Gastroesophageal sphincter (tissue), 4 donors: ENCODE results near the gene ZNF865. TPM values are rescaled to one million over a fixed set of nuclear protein-coding genes. Genes with fewer than 3 reads are reported as not detected.

ENCODE experiments used
- ATAC-seq: fragments of 150-250 bp; one replicate; pipeline ENCODE4 v1.9.1; 2016; ENCODE audit warnings: mild to moderate bottlenecking, moderate library complexity
- H3K27ac ChIP-seq, 4 donors: fragments of 200-600 bp; sonication (generic) in 3 of 4; 1 replicate in 3 of 4; 2 replicates in 1 of 4; pipeline ENCODE4 v1.5.1; 2016 to 2019
- H3K27me3 ChIP-seq: fragments of 200-600 bp; sonication (generic); one replicate; pipeline ENCODE4 v1.5.1; 2019
- H3K36me3 ChIP-seq, 2 donors: fragments of 200-600 bp; sonication (generic); one replicate each; pipeline ENCODE4 v1.5.1; 2019; ENCODE audit warnings: control low read depth in 1 of 2
- H3K4me1 ChIP-seq, 3 donors: fragments of 200-600 bp; sonication (generic); 1 replicate in 2 of 3; 2 replicates in 1 of 3; pipeline ENCODE4 v1.5.1; 2016 to 2019; ENCODE audit warnings: control low read depth in 2 of 3
- H3K4me3 ChIP-seq, 2 donors: fragments of 200-600 bp; sonication (generic); one replicate each; pipeline ENCODE4 v1.5.1; 2019; ENCODE audit warnings: mild to moderate bottlenecking in 1 of 2, moderate library complexity in 1 of 2
- H3K9me3 ChIP-seq, 3 donors: fragments of 200-600 bp; sonication (generic); one replicate each; pipeline ENCODE4 v1.5.1; 2017 to 2019; ENCODE audit warnings: control low read depth in 2 of 3
- CTCF ChIP-seq, 4 experiments: fragments of 200-600 bp in 2 of 4; fragments of 450-650 bp in 2 of 4; sonication (generic) in 1 of 4; IDR thresholded peaks; one replicate each; pipeline ENCODE4 v1.5.1; 2017 to 2019; ENCODE audit warnings: antibody characterized with exemption in 4 of 4, mild to moderate bottlenecking in 2 of 4, moderate library complexity in 2 of 4
- EP300 ChIP-seq: sonication (generic); formaldehyde crosslinking; IDR thresholded peaks from one replicate; pipeline ENCODE4 v1.6.1; 2017; ENCODE audit warnings: antibody characterized with exemption, mild to moderate bottlenecking
- POLR2A ChIP-seq, 2 donors: fragments of 450-650 bp; IDR thresholded peaks; one replicate each; pipeline ENCODE4 v1.6.1; 2017; ENCODE audit warnings: antibody characterized with exemption in 2 of 2, mild to moderate bottlenecking in 2 of 2, moderate library complexity in 1 of 2
- POLR2AphosphoS5 ChIP-seq: sonication (generic); formaldehyde crosslinking; IDR thresholded peaks from one replicate; pipeline ENCODE4 v1.6.1; 2017; ENCODE audit warnings: antibody characterized with exemption
- WGBS, 2 donors: methylation state at CpG; one replicate each; pipeline ENCODE4 v1.1.5; 2018; ENCODE audit warnings: low coverage in 1 of 2; 5-methylcytosine and 5-hydroxymethylcytosine counted together
- total RNA-seq, 4 donors: library from RNA; depleted of rRNA; stranded (reverse); fragments of >200 nt; gene quantifications; one replicate each; pipeline ENCODE4 v1.1.0, GENCODE V29; 2016

The ZNF865 gene
- total RNA-seq, 4 donors from 2014 or later, result 4.6 to 12.0 (median 6.4) TPM

GRCh38 chr19:55654868-55655647 is 49.6 kb downstream of the ZNF865 start, which contains the start of gene U2AF2:
Gene U2AF2, plus strand, starts transcription at chr19:55655035. Its CDS starts 70 bp downstream, at chr19:55655105.
- TF ChIP-seq CTCF (IDR thresholded peaks at IDR 0.05) (peak in 2 of 4 experiments; percentile 6 to 16), EP300 (no peak), POLR2A (IDR thresholded peaks at IDR 0.05) (peak; percentile 45 to 57), POLR2AphosphoS5 (peak; percentile 66)
- peak; percentile 54 for ATAC-seq
- Histone ChIP-seq H3K36me3 (peaks cover 0 to 39% of the 10 kb centered on the region in 2 donors), H3K27ac (peak within 1 kb of the TSS; percentile 85 to 99 (median 98)), H3K9me3 (no peaks in the 10 kb centered on the region), H3K4me1 (peaks cover 0 to 63% (median 48%) of the 10 kb centered on the region in 3 donors), H3K27me3 (no peaks in the 10 kb centered on the region), H3K4me3 (peak within 1 kb of the TSS; percentile 71 to 97)
- 0% methylated on average over 7 to 16 of the region's 95 CpGs for WGBS, 2 donors

- peak overlapping the region in 3 of 4 donors; percentile 97 to 99 (median 98) for H3K27ac ChIP-seq
- no peak for ATAC-seq
- WGBS, 2 donors, result 0% methylated on average over 1 to 14 of the region's 19 CpGs
These were observed 50.2 kb downstream of the ZNF865 start for GRCh38 chr19:55655648-55656040.

GRCh38 chr19:55656552-55656951 is 51.1 kb downstream of the ZNF865 start:
- Histone ChIP-seq H3K27ac (no peak overlapping the region), H3K27me3 (no peaks in the 10 kb centered on the region), H3K9me3 (no peaks in the 10 kb centered on the region), H3K36me3 (peaks cover 0 to 42% of the 10 kb centered on the region in 2 donors), H3K4me1 (peaks cover 0 to 70% (median 48%) of the 10 kb centered on the region in 3 donors), H3K4me3 (peak overlapping the region in 1 of 2 donors; percentile 97)
- TF ChIP-seq POLR2AphosphoS5 (no peak), EP300 (no peak), POLR2A (IDR thresholded peaks at IDR 0.05) (no peak)
- ATAC-seq, result no peak
- 45 to 50% methylated on average over 7 of the region's 7 CpGs for WGBS, 2 donors

More at GRCh38 chr19:55655648-55656040, 50.2 kb downstream of the ZNF865 start:
- no peaks in the 10 kb centered on the region for H3K9me3 ChIP-seq
- peak overlapping the region; percentile 71 to 97 for H3K4me3 ChIP-seq
- TF ChIP-seq POLR2AphosphoS5, result no peak
- TF ChIP-seq EP300, result no peak
- no peak for TF ChIP-seq POLR2A (IDR thresholded peaks at IDR 0.05)
- TF ChIP-seq CTCF (IDR thresholded peaks at IDR 0.05), result no peak
- H3K4me1 ChIP-seq, result peaks cover 0 to 66% (median 48%) of the 10 kb centered on the region in 3 donors
- peaks cover 0 to 42% of the 10 kb centered on the region in 2 donors for H3K36me3 ChIP-seq
- no peaks in the 10 kb centered on the region for H3K27me3 ChIP-seq

- Histone ChIP-seq H3K36me3 (peaks cover 0 to 42% of the 10 kb centered on the region in 2 donors), H3K27me3 (no peaks in the 10 kb centered on the region), H3K4me3 (peak overlapping the region in 1 of 2 donors; percentile 97), H3K4me1 (peaks cover 0 to 70% (median 48%) of the 10 kb centered on the region in 3 donors), H3K27ac (no peak overlapping the region), H3K9me3 (no peaks in the 10 kb centered on the region)
- ATAC-seq, result no peak
- no peak for TF ChIP-seq CTCF (IDR thresholded peaks at IDR 0.05)
- no peak for TF ChIP-seq EP300
- TF ChIP-seq POLR2AphosphoS5, result no peak
- no peak for TF ChIP-seq POLR2A (IDR thresholded peaks at IDR 0.05)
- WGBS, 2 donors, result 48 to 55% methylated on average over 12 to 16 of the region's 18 CpGs
These were observed 51.7 kb downstream of the ZNF865 start for GRCh38 chr19:55656988-55657747.

- Histone ChIP-seq H3K27ac (no peak overlapping the region), H3K4me1 (peaks cover 0 to 58% (median 39%) of the 10 kb centered on the region in 3 donors), H3K36me3 (peaks cover 0 to 54% of the 10 kb centered on the region in 2 donors), H3K4me3 (no peak overlapping the region), H3K27me3 (no peaks in the 10 kb centered on the region), H3K9me3 (no peaks in the 10 kb centered on the region)
- ATAC-seq, result no peak
- 80% methylated on average over 2 of the region's 37 CpGs; no CpG with 5 or more reads in 1 of the 2 donors for WGBS, 2 donors
- TF ChIP-seq POLR2A (IDR thresholded peaks at IDR 0.05) (no peak), POLR2AphosphoS5 (no peak), CTCF (IDR thresholded peaks at IDR 0.05) (no peak), EP300 (no peak)
These were observed 53.5 kb downstream of the ZNF865 start for GRCh38 chr19:55658846-55659459.
